Activated CD8-positive, alpha-beta memory T cell treated with anti-CD3 and anti-CD28 coated beads for 1 hour (primary cell): Measurements from ENCODE around the gene RNF44.

Experiments used
- DNase-seq, 2 donors: peaks; one replicate each; pipeline ENCODE4 v3.0.0-alpha.2; 2020; ENCODE audit warnings: low read depth in 1 of 2; ENCODE audit errors: extremely low read depth in 1 of 2

Gene RNF44

DNA sequence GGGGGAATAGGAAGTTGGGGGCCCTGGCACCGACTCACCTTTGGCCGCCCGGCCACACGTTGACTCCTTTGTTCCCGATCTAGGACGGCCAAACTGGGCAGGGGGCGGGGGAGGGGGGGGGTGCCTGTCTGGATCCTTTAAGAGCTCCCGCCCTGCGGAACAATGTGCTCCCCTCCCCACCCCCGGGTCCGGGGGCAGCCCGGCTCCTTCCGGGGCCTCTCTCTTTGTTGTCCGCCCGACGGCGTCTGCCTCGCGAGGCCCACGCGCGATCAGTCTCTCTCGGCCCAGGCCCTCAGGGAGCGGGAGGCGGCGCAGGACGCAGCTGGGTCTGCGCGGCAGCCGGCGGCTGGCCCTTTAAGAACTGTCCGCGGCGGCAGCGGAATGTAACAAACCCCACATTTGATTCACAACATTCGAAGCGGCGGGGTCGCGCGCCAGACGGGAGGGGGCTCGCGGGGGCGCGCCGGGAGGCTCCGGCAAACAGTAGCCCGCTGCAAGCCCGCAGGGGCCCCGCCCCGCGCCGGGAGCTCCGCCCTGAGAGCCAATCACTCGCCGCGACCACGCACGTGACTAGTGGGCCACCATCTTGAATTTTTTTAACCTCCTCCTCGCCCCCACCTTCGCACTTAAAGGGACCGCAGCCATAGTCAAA, at the start of gene RNF44:
TSS of gene RNF44 (minus strand) at position 501 of the 652 bp plus-strand sequence. CDS start 4,930 bp downstream, outside the sequence.
- peak; percentile 92 to 99 for DNase-seq

DNA sequence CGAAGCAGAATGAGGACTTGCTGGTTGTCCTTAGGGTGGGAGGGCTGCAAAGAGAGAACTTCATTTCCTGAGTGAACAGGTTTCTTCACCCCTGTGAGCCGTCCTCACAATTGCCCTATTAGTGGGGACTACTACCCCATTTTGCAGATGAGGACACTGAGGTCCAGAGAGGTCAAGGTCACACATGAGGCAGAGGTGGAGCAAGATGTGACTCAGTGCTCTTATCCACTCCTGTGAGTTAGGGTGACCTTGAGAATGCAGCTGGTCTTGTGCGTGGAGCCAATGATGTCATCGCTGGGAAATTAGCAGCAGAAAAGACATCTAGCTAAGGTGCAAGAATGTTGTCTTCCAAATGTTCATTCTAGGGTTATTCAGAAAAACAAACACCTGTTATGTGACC, 45.9 kb upstream of the RNF44 start:
- DNase-seq, result no peak

DNA sequence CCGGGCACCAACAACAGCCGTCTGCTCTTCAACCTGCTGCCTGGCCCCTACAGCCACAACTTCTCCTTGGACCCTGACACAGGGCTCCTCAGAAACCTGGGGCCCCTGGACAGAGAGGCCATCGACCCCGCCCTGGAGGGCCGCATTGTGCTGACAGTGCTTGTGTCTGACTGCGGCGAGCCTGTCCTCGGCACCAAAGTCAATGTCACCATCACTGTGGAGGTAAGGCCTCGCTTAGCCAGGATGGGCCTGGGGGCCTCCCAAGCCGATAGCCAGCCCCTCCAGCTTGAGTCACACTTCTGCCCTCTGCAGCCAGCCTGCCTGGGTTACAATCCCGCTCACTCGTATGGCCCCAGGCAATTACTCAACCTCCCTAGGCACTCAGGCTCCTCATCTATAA, 44.2 kb upstream of the RNF44 start:
- no peak for DNase-seq

DNA sequence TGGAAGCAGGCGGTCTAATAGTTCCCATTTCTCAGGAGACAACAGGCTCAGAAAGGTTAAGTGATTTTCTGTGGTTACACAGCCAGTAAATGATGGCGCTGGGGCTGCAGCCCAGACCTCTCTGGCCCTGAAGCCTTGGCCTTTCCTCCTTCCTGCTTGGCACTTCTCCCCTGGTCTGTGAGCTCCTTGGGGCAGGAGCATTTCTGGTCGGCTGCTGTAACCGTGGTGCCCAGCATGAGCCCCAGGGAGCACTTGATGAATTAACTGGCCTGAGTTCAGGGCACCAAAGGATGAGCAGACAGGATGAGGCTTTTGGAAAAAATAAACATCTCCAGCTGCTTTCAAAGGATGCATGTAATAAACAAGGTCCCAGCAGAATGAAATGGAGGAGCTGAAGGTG, 42.1 kb upstream of the RNF44 start:
- no peak for DNase-seq

DNA sequence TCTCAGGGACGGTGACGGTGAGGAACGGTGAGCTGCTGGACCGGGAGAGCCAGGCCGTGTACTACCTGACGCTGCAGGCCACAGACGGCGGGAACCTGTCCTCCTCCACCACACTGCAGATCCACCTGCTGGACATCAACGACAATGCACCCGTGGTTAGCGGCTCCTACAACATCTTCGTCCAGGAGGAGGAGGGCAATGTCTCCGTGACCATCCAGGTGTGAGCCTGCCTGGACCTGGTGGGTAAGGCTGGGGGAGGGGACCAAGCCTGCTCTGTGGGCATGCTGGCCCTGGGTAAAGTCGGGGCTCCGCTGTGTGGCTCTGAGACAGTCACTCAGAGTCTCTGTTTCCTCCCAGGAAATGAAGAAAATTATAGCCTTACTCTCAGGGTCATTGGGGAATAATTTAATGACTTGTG, 41.2 kb upstream of the RNF44 start:
- DNase-seq, result peak in 1 of 2 donors; percentile 11

DNA sequence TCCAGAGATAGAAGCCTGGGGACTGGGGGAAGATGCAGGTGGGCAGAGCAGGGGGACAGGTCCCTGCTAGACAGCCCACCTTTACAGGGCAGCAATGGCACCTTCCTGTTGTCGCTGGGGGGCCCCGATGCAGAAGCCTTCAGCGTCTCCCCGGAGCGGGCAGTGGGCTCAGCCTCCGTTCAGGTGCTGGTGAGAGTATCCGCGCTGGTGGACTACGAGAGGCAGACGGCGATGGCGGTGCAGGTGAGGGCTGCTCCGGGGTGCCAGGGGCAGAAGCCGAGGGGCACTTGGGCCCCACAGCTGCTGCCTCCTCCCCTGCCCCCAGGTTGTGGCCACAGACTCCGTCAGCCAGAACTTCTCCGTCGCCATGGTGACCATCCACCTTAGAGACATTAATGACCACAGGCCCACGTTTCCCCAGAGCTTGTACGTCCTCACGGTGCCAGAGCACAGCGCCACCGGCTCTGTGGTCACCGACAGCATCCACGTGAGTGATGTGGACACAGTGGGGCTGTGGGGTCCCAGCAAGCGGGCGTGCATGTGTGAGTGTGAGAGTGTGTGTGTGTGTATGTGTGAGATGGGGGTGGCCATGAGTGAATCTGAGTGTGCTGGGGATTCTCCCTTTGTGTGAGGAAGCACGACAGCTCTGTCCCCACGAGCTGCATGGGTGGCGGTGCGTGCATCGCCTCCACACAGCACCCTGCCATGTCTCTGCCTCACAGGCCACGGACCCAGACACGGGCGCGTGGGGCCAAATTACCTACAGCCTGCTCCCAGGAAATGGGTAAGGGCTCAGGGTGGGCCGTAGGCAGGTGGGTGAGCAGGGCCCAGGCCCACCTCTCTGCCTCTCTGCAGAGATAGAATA, 40.3 kb upstream of the RNF44 start:
- no peak for DNase-seq

DNA sequence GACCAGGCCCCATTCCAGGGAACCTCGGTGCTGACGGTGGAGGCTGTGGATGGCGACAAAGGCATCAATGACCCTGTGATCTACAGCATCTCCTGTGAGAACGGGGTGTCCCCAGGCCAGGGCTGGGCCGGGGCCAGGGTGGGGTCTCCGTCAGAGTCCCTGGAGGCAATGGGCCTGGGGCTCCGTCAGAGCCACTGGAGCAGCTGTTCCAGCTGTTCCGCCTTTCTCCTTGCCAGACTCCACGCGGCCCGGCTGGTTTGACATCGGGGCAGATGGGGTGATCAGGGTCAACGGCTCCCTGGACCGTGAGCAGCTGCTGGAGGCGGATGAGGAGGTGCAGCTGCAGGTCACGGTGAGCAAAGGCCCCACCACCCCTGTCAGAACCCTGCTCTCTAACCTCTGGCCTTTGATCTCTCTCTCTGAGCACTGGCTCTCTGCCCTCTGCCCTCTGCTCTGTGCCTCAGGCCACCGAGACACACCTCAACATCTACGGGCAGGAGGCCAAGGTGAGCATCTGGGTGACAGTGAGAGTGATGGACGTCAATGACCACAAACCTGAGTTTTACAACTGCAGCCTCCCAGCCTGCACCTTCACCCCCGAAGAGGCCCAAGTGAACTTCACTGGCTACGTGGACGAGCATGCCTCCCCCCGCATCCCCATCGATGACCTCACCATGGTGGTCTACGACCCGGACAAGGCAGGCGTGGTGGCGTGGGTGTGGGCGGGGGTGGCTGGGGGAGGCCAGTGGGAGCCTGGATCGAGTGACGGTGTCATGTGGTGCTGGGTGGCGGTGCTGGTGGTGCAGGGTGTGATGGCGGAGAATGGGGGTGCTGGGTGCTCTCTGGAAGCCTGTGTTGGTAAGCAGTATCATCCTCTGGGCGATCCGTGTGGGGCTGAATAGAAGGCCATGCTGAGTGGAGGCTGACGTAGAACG, 38.6 kb upstream of the RNF44 start:
- no peak for DNase-seq

DNA sequence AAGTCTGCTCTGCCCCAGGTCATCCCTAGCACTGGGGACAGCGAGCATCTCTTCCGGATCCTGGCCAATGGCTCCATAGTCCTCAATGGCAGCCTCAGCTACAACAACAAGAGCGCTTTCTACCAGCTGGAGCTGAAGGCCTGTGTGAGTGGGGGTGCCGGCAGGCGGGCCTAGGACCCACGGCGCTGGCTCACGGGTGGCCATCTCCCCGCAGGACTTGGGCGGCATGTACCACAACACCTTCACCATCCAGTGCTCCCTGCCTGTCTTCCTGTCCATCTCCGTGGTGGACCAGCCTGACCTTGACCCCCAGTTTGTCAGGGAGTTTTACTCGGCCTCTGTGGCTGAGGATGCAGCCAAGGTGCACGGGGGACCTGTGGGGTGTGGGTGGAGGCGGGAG, 37.9 kb upstream of the RNF44 start:
- no peak for DNase-seq

DNA sequence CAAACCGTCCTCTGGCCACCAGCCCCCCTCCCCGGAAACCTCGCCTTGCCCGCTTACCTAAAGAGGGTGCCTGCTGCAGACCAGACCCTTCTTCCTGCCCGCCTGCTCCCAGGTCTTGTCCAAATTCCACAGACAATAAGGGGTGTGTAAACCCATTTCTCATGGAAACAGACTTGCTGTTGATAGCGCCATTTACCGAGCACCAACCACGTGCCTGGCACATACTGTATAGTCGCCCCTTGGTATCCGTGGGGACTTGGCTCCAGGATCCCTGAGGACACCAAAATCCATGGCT, 37.0 kb upstream of the RNF44 start:
- no peak for DNase-seq

DNA sequence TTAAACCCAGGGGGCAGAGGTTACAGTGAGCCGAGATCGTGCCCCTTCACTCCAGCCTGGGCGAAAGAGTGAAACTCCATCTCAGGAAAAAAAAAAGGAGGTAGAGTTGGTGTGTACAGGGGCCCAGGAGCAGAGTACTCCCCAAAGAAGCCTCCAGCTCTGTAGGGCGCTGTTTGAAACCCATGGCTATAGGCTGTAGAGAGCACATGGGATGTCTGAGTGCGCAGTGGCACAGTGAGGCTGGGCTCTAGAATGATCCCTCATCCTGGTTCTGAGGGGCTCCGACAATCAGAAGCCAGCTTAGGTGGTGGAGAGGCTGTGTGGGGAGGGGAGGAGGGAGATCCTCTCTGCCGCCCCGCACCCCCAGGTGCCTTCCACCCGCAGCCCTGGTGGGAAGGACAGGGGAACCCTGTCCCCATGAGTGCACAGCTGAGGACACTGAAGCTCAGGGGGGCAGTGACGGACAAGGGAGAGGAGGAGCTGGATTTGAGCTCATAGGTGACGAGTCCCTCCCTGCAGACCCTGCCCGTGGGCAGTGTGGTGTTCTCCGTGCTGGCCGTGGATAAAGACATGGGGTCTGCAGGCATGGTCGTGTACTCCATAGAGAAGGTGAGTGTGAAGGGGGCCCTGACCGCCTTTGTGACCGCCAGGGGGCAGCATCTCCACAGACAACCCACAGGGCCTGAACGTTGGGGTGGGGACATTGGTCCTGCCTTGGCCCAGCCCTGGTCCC, 36.5 kb upstream of the RNF44 start:
- DNase-seq, result peak; percentile 46 to 70

DNA sequence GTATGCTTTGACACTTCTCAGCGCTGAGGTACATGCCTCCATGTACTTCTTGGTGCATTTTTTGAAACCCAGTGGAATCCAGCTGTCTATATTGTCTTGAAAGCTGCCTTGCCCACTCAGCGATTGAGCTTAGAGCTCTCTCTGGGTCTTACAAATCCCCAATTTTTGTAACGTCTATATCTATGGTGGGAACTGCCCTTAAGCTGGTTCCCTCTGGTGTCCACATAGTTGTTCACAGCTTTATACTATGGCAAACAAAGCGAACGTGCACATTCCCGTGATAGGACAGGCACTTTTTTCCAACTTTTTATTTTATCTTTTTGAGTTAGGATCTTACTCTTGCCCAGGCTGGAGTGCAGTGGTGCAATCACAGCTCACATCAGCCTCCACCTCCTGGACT, 32.8 kb upstream of the RNF44 start:
- DNase-seq, result no peak

DNA sequence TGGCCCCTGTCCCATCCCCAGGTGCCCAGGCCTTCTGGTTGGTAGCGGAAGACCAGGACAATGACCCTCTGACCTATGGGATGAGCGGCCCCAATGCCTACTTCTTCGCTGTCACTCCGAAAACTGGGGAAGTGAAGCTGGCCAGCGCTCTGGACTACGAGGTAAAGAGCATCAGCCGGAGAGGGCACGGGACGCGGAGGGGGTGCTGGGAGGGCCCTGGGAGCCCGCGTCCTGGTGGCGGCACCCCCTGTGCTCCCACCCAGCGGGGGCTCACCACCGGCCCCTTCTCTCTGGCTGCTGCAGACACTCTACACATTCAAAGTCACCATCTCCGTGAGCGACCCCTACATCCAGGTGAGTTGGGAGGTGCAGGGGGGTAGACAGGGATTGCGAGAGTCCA, 31.5 kb upstream of the RNF44 start:
- DNase-seq, result no peak

DNA sequence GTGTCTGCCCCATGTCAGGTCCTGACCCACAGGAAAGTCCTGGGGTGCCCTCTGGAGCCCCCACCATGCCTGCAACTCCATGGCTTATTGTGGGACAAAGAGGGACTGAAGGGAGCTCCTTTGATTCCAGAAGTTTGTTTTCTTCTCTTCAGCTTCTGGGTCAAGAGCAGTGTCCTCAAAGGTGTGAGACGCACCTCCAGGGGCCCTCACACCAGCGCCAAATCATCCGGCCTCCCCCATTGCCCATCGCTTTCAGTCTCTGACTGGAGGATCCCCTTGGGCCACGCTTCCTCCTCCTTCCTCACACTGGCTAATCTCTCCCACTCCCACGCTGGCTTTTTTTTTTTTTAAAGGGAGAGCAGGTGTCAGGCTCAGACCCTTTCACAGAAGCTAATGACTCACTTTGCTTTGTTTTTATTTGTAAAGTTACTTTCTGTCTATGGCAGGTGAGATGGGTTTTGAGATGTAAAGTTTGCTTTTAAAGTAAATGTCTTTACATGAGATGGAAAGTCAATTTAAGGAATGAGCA, 28.6 kb upstream of the RNF44 start:
- no peak for DNase-seq

DNA sequence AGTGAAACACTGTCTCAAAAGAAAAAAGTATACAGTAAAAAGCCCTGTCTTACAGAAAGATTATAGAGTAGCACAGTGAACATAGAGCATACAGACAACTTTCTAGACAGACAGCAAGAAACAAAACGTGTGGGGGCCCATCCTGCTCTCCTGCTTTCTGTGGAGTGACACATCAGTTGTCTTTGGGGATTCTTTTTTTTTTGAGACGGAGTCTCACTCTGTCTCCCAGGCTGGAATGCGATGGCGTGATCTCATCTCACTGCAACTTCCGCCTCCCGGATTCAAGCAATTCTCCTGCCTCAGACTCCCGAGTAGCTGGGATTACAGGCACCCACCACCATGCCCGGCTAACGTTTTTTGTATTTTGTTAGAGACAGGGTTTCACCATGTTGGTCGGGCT, 26.8 kb upstream of the RNF44 start:
- no peak for DNase-seq

DNA sequence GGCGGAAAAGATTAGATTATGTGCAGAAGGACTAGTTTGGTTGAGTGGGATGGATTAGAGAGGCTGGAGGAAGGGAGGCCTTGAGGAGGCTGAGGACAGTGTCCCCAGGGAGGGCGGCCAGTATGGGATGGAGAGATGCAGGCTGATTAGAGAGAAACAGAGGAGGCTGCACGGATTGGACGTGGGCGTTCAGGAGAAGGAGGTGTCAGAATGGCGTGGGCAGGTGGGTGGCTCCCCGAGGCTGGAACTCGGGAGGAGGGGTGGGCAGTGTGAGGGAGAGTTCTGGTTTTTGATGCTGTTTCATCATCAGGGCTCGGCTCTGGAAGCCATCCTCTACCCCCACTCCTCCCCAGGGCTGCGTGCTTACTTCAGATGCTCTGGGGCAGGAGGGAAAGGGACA, 25.0 kb upstream of the RNF44 start:
- DNase-seq, result no peak

DNA sequence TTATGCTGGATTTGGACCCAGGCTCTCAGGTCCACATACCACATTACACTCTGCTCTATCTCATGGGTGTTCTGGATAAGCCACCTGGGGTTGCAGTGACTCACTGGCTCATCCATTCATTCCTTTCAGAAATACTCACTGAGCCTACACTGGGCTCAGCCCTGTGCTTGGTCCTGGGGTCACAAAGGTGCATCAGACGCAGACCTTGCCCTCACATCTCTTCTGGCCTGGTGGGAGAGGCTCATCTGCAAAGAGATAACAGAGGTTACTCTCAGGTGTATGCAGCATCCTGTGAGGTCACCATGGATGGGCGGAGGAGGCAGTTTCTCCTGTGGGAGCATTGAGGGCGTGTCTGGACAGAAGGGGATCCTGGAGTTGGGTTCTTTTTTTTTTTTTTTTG, 24.1 kb upstream of the RNF44 start:
- no peak for DNase-seq

DNA sequence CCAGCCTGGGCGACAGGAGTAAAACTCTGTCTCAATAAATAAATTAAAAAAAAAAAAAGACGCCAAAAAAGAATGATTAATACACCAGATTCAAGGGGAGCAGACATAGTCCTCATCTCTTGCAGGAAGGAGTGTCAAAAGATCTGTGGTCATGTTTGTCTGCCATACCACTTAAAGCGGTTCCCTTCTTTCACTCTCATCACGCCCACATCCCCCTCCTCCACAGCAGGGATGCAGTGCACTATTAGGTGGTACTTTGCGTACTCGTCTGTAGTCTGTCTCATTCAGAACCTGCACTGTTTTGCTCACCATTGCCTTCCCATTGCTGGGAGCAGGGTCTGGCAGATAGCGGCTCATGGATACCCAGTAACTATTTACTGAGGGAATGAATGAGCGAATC, 23.2 kb upstream of the RNF44 start:
- no peak for DNase-seq

DNA sequence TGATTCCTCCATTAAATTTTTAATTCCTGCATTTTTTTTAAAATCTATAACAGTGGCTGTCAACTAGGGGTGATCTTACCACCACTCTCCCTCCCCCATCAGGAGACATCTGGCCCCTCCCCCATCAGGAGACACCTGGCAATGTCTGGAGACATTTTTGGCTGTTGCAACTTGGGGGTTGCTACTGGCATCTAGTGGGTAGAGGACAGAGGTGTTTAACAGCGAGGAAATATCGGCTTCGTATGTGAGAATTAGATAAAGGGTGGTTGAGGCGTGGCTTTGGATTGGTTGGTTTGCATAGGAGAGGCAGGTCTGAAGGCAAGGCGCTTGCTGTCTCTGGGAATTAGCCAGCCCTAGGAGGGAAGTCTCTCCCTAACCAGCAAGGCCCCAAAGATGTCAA, 22.5 kb upstream of the RNF44 start:
- no peak for DNase-seq

DNA sequence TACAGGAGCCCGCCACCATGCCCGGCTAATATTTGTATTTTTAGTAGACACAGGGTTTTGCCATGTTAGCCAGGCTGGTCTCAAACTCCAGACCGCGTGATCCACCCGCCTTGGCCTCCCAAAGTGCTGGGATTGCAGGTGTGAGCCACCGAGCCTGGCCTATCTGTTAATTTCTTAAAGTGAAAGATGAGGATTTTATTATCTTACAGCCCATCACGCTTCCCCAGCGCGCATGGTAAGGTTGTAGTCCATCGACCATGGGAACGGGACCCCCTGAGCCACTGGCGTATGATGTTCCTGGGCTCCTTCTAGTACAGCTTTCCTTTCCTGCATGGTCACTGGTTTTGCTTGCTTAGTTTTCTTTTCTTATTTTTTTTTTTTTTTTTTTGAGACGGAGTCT, 20.6 kb upstream of the RNF44 start:
- DNase-seq, result no peak

DNA sequence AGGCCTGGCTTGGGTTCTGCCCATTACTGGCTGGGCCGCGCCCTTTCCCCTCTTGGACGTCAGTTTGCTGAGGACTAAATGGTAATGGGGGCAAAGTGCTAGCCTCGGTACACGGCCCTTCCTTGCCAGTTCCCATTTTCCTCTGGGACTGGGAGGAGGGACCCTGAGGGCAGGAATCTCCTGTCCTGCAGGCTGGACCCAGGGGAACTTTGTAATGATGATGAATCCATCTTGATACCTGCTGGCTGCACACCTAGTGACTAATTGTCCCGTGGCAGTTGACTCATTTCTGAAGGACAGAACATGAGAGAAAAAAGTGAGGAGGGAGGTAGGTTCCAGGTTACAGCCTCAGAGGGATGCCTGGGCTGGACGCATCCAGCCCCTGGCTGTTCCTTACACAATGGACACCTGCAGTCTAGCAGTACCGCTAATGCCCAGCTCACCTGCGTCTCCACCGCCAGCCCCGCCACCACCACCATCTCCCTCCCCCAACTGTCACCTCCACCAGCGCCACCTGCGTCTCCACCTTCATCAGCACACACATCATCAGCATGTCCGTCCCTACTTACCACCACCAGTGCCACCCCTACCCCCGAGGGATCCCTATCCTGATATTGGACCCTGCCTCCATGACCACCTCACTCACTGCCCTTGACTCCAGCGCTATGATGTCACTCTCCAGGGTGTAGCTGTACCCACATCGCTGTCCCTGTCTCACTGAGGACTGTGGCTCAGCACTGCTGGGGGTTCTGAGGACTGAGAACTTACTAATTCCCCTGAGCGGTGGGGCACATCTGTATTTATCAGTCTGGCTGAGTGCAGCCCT, 16.3 kb upstream of the RNF44 start:
- DNase-seq, result no peak
